ENCODE data around the gene HTT-AS. TPM values are rescaled to one million over a fixed set of nuclear protein-coding genes. Genes with fewer than 3 reads are reported as not detected.
A peak's percentile ranks its signal among the peaks of the same experiment; 100 is the strongest.

Gene HTT-AS
- total and polyA plus RNA-seq, 12 donors, result not detected

DNA sequence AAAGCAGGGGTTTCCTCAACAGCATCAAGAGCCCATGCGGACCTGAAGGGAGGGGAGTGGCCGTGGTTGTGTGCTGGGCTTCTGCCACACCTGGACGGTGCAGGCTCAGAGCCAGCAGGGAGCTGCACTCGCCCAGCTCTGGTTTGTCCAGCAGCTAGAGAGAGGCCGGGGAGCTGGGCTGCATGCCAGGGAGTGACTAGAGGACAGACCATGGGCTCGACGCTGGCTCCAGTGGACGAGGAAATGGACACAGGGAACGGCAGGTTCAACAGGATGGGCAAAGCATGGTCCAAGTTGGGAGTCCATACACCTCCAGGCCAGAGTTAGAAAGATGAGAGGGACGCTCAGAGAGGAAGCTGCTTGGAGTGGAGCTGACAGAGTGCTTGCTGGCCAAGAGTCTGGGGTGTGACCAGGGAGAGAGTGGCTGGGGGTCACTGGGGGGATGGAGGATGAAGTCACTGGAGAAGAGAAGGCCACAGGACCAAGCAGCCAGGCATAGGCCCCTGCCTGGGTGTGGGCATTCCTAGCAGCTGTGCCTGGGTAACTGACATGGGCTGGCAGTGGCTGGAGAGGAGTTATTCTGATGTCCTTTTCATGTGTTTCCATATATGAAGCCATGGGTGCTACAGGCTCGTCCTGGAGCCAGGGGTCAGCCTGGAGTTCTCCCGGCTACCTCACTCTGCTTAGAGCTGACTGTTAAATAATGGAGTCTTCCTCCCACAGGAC lies 42.8 kb downstream of the HTT-AS start:
- TF ChIP-seq, protein P1, sequence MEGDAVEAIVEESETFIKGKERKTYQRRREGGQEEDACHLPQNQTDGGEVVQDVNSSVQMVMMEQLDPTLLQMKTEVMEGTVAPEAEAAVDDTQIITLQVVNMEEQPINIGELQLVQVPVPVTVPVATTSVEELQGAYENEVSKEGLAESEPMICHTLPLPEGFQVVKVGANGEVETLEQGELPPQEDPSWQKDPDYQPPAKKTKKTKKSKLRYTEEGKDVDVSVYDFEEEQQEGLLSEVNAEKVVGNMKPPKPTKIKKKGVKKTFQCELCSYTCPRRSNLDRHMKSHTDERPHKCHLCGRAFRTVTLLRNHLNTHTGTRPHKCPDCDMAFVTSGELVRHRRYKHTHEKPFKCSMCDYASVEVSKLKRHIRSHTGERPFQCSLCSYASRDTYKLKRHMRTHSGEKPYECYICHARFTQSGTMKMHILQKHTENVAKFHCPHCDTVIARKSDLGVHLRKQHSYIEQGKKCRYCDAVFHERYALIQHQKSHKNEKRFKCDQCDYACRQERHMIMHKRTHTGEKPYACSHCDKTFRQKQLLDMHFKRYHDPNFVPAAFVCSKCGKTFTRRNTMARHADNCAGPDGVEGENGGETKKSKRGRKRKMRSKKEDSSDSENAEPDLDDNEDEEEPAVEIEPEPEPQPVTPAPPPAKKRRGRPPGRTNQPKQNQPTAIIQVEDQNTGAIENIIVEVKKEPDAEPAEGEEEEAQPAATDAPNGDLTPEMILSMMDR (IDR thresholded peaks at IDR 0.05), result no peak
- TF ChIP-seq POLR2A (IDR thresholded peaks at IDR 0.05), result no peak
- Histone ChIP-seq H3K9me3 (replicated peaks in 1 of 3) (no peaks in the 10 kb centered on the region), H3K27me3 (no peaks in the 10 kb centered on the region), H3K4me3 (no peak overlapping the region), H3K4me1 (replicated peaks in 1 of 2) (no peaks in the 10 kb centered on the region), H3K27ac (no peak overlapping the region), H3K36me3 (replicated peaks in 1 of 2) (no peaks in the 10 kb centered on the region)
- 70 to 76% (median 71%) methylated on average over 10 to 12 of the region's 12 CpGs for WGBS, 4 donors
- intact Hi-C loops (cut with DNase I), result loop anchor here (5.0 to 10.0 kb wide), 2 partner anchors 264 to 267 kb away; no protein-coding TSS in a partner anchor
- peak in 3 of 7 donors; percentile 25 to 48 (median 43) for DNase-seq

DNA sequence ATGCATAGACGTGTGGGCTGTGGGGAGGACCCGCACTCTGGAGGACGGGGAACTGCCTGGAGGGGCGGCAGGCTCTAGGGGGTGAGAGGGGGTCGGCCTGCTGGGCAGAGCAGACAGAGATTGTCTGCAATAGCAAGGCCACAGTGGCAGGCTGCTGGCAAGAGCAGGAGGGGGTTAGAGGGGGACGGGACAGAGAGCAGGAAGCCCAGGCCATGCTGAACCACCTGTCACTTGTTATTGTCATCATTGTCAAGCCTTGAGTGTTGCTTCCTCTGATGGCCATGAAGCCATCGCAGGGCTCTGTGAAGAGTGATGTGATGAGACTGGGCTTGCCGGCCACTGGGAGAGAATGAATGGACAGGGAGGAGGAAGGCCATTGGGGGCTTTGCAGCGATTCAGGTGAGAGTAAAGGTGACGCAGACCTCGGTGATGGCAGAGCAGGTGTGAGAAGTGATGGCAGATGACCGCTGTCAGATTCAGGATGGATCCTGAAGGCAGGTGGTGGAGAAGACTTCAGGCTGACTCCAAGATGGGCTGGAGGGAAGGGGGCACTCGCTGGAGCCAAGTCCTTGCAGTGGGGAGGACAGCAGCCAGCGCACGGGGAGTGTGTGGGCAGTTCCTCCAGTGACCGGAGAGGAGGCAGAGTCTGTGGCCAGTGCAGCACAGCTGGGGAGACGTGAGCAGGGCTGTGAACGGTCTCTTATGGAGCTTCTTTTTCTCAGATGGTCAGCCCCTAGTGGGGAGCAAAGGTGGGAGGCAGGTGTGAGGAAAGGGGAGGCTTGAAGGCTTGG lies 43.6 kb downstream of the HTT-AS start:
- Histone ChIP-seq H3K36me3 (replicated peaks in 1 of 2) (no peaks in the 10 kb centered on the region), H3K27ac (no peak overlapping the region), H3K4me1 (replicated peaks in 1 of 2) (no peaks in the 10 kb centered on the region), H3K27me3 (no peaks in the 10 kb centered on the region), H3K9me3 (replicated peaks in 1 of 3) (no peaks in the 10 kb centered on the region), H3K4me3 (no peak overlapping the region)
- 85 to 89% (median 87%) methylated on average over 18 of the region's 18 CpGs for WGBS, 4 donors
- TF ChIP-seq POLR2A (IDR thresholded peaks at IDR 0.05), result no peak
- TF ChIP-seq, protein P1 (IDR thresholded peaks at IDR 0.05), result no peak
- intact Hi-C loops (cut with DNase I), result loop anchor here (5.0 to 10.0 kb wide), 2 partner anchors 263 to 266 kb away; no protein-coding TSS in a partner anchor
- DNase-seq, result no peak

DNA sequence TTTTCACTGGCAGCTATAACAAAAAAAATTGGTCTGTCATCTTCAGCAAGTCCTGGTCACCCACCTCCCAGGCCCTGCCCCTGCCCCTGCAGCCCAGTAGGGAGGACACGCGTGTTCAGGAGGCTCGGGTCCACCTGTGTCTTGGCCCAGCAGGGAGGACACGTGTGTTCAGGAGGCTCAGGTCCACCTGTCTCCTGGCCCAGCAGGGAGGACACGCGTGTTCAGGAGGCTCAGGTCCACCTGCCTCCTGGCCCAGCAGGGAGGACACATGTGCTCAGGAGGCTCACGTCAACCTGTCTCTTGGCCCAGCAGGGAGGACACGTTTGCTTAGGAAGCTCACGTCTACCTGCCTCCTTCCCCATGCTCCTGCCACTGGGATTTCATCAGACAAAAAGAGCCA lies 44.9 kb downstream of the HTT-AS start:
- H3K27ac ChIP-seq, result no peak overlapping the region
- DNase-seq, result no peak
- H3K4me1 ChIP-seq (replicated peaks in 1 of 2), result no peaks in the 10 kb centered on the region
- H3K4me3 ChIP-seq, result no peak overlapping the region
- no peaks in the 10 kb centered on the region for H3K36me3 ChIP-seq (replicated peaks in 1 of 2)
- no peaks in the 10 kb centered on the region for H3K9me3 ChIP-seq (replicated peaks in 1 of 3)
- intact Hi-C loops (cut with DNase I), result no loop called here
- no peaks in the 10 kb centered on the region for H3K27me3 ChIP-seq
- TF ChIP-seq, protein P1 (IDR thresholded peaks at IDR 0.05), result no peak
- TF ChIP-seq POLR2A (IDR thresholded peaks at IDR 0.05), result no peak
- WGBS, 4 donors, result 78 to 96% (median 94%) methylated on average over 5 to 9 of the region's 9 CpGs

DNA sequence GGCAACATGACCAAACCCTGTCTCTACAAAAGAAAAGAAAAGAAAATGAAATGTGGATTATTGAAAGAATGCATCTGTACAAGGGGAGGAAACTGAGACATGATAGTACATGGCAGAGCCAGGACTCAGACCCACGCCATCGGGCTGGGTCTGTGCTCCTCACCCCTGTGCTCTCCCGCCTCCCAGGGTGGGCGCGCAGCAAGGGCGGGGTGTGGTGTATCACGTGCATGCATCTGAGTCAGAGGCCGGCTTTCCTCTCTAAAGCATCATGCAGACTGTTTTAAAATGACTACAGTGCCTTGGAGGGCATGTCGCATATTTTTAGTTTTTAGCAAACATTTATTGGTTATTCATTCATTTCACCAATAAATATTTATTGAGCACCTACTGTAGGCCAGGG lies 47.8 kb downstream of the HTT-AS start:
- Histone ChIP-seq H3K36me3 (replicated peaks in 1 of 2) (no peaks in the 10 kb centered on the region), H3K9me3 (replicated peaks in 1 of 3) (no peaks in the 10 kb centered on the region), H3K4me1 (replicated peaks in 1 of 2) (no peaks in the 10 kb centered on the region), H3K27me3 (no peaks in the 10 kb centered on the region), H3K4me3 (no peak overlapping the region), H3K27ac (no peak overlapping the region)
- DNase-seq, result no peak
- TF ChIP-seq POLR2A (IDR thresholded peaks at IDR 0.05), result no peak
- TF ChIP-seq, protein P1 (IDR thresholded peaks at IDR 0.05), result no peak
- 91 to 95% (median 95%) methylated on average over 9 of the region's 9 CpGs for WGBS, 4 donors
- intact Hi-C loops (cut with DNase I), result no loop called here
